ENCODE measurements around the gene ACKR2. TPM values are rescaled to one million over a fixed set of nuclear protein-coding genes. Genes with fewer than 3 reads are reported as not detected.

The ACKR2 gene
- total RNA-seq, 1 donor from 2014 or later = 0.88 TPM

GRCh38 chr3:42855547-42856380 is 46.5 kb downstream of the ACKR2 start:
- DNase-seq (ENCODE audit: low spot score) = no peak
- Mint-ChIP-seq H3K27ac (no peak overlapping the region), H3K4me3 (no peak overlapping the region), H3K36me3 (ENCODE audit: low read depth) (no peaks in the 10 kb centered on the region), H3K9me3 (no peaks in the 10 kb centered on the region), H3K27me3 (ENCODE audit: insufficient read depth) (peaks cover 2% of the 10 kb centered on the region), H3K4me1 (ENCODE audit: low read depth) (no peaks in the 10 kb centered on the region)
- intact Hi-C loops (cut with micrococcal nuclease) = no loop called here

DNA sequence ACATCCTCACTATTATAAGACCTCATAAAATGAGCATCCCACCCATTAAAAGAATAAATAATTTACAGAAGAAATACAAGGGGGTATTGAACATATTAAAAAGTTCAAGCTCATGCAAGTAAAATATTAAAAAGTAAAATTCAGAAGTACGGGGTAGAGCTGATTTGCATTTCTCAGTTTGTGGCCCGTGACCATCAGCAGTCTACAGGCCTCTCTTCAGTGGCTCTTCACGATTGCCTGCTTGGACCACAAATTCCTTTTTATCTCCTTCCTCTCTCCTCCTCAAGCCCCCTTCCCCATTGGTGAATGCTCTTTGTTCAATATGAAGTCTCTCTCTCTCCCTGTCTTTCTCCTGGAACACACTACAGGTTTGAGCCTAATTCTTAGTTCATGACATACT is 47.3 kb downstream of the ACKR2 start:
- H3K27ac Mint-ChIP-seq = no peak overlapping the region
- H3K9me3 Mint-ChIP-seq = no peaks in the 10 kb centered on the region
- no peaks in the 10 kb centered on the region for H3K4me1 Mint-ChIP-seq (ENCODE audit: low read depth)
- H3K4me3 Mint-ChIP-seq = no peak overlapping the region
- no peaks in the 10 kb centered on the region for H3K36me3 Mint-ChIP-seq (ENCODE audit: low read depth)
- DNase-seq (ENCODE audit: low spot score) = no peak
- intact Hi-C loops (cut with micrococcal nuclease) = no loop called here
- peaks cover 2% of the 10 kb centered on the region for H3K27me3 Mint-ChIP-seq (ENCODE audit: insufficient read depth)

DNA sequence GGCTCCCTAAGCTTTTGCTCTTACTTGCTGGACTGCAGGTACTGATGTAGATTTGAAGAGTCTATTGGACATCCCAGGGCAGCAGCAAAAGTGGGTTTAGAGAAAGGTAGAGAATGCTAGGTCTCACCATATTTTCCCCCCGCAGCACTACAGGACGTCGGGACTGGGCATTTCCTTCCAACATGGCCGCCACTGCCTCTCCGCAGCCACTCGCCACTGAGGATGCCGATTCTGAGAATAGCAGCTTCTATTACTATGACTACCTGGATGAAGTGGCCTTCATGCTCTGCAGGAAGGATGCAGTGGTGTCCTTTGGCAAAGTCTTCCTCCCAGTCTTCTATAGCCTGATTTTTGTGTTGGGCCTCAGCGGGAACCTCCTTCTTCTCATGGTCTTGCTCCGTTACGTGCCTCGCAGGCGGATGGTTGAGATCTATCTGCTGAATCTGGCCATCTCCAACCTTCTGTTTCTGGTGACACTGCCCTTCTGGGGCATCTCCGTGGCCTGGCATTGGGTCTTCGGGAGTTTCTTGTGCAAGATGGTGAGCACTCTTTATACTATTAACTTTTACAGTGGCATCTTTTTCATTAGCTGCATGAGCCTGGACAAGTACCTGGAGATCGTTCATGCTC is 55.2 kb downstream of the ACKR2 start:
- Mint-ChIP-seq H3K36me3 (ENCODE audit: low read depth) (no peaks in the 10 kb centered on the region), H3K4me3 (no peak overlapping the region), H3K4me1 (ENCODE audit: low read depth) (no peaks in the 10 kb centered on the region), H3K27me3 (ENCODE audit: insufficient read depth) (peaks cover 6% of the 10 kb centered on the region), H3K27ac (no peak overlapping the region), H3K9me3 (no peaks in the 10 kb centered on the region)
- intact Hi-C loops (cut with micrococcal nuclease) = no loop called here
- DNase-seq (ENCODE audit: low spot score) = no peak

DNA sequence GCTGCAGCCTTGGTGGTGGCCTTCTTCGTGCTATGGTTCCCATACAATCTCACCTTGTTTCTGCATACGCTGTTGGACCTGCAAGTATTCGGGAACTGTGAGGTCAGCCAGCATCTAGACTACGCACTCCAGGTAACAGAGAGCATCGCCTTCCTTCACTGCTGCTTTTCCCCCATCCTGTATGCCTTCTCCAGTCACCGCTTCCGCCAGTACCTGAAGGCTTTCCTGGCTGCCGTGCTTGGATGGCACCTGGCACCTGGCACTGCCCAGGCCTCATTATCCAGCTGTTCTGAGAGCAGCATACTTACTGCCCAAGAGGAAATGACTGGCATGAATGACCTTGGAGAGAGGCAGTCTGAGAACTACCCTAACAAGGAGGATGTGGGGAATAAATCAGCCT is 56.0 kb downstream of the ACKR2 start:
- intact Hi-C loops (cut with micrococcal nuclease) = no loop called here
- Mint-ChIP-seq H3K27ac (no peak overlapping the region), H3K9me3 (no peaks in the 10 kb centered on the region), H3K36me3 (ENCODE audit: low read depth) (no peaks in the 10 kb centered on the region), H3K4me1 (ENCODE audit: low read depth) (no peaks in the 10 kb centered on the region), H3K4me3 (no peak overlapping the region), H3K27me3 (ENCODE audit: insufficient read depth) (peaks cover 6% of the 10 kb centered on the region)
- no peak for DNase-seq (ENCODE audit: low spot score)

- Mint-ChIP-seq H3K36me3 (ENCODE audit: low read depth) (no peaks in the 10 kb centered on the region), H3K4me1 (ENCODE audit: low read depth) (no peaks in the 10 kb centered on the region), H3K4me3 (no peak overlapping the region), H3K9me3 (no peaks in the 10 kb centered on the region), H3K27ac (no peak overlapping the region), H3K27me3 (ENCODE audit: insufficient read depth) (peaks cover 4% of the 10 kb centered on the region)
- no peak for DNase-seq (ENCODE audit: low spot score)
- intact Hi-C loops (cut with micrococcal nuclease) = no loop called here
Observed at GRCh38 chr3:42867138-42867537, 57.9 kb downstream of the ACKR2 start.

GRCh38 chr3:42868841-42869240 is 59.6 kb downstream of the ACKR2 start:
- Mint-ChIP-seq H3K27ac (no peak overlapping the region), H3K9me3 (no peaks in the 10 kb centered on the region), H3K4me1 (ENCODE audit: low read depth) (no peaks in the 10 kb centered on the region), H3K27me3 (ENCODE audit: insufficient read depth) (peaks cover 7% of the 10 kb centered on the region), H3K4me3 (no peak overlapping the region), H3K36me3 (ENCODE audit: low read depth) (no peaks in the 10 kb centered on the region)
- DNase-seq (ENCODE audit: low spot score) = no peak
- intact Hi-C loops (cut with micrococcal nuclease) = no loop called here

GRCh38 chr3:42871592-42872196 is 62.4 kb downstream of the ACKR2 start:
- intact Hi-C loops (cut with micrococcal nuclease) = no loop called here
- no peak for DNase-seq (ENCODE audit: low spot score)
- Mint-ChIP-seq H3K4me3 (no peak overlapping the region), H3K27me3 (ENCODE audit: insufficient read depth) (peaks cover 7% of the 10 kb centered on the region), H3K27ac (no peak overlapping the region), H3K4me1 (ENCODE audit: low read depth) (no peaks in the 10 kb centered on the region), H3K36me3 (ENCODE audit: low read depth) (no peaks in the 10 kb centered on the region), H3K9me3 (no peaks in the 10 kb centered on the region)

GRCh38 chr3:42872718-42873117 is 63.5 kb downstream of the ACKR2 start:
- Mint-ChIP-seq H3K9me3 (no peaks in the 10 kb centered on the region), H3K27me3 (ENCODE audit: insufficient read depth) (peaks cover 7% of the 10 kb centered on the region), H3K4me1 (ENCODE audit: low read depth) (no peaks in the 10 kb centered on the region), H3K36me3 (ENCODE audit: low read depth) (no peaks in the 10 kb centered on the region), H3K27ac (peak overlapping the region; percentile 4), H3K4me3 (no peak overlapping the region)
- intact Hi-C loops (cut with micrococcal nuclease) = no loop called here
- no peak for DNase-seq (ENCODE audit: low spot score)

DNA sequence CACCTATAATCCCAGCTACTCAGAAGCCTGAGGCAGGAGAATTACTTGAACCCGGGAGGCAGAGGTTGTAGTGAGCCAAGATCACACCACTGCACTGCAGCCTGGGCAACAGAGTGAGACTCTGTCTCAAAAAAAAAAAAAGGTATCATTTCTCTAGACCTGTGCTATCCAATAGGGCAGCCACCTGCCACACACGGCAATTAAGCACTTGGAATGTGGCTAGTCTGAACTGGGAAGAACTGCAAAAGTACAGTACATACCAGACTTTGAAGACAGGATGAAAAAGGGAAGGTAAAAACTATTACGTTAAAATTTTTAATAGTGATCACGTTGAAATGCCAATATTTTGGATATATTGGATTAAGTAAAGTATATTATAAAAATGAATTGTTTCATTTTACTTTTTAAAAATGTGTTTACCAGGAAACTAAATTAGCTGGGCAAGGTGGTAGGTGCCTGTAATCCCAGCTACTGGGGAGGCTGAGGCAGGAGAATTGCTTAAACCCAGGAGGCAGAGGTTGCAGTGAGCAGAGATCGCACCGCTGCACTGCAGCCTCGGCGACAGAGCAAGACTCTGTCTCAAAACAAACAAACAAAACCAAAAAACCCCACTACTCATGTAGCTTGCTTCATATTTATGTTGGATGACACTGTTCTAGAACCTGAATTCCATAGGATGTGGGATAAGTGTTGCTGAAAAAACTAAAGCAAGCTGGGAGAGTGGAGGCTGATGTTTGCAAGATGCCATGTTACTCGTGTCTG is 64.2 kb downstream of the ACKR2 start:
- intact Hi-C loops (cut with micrococcal nuclease) = no loop called here
- Mint-ChIP-seq H3K27me3 (ENCODE audit: insufficient read depth) (peaks cover 9% of the 10 kb centered on the region), H3K27ac (no peak overlapping the region), H3K36me3 (ENCODE audit: low read depth) (no peaks in the 10 kb centered on the region), H3K9me3 (no peaks in the 10 kb centered on the region), H3K4me3 (no peak overlapping the region), H3K4me1 (ENCODE audit: low read depth) (no peaks in the 10 kb centered on the region)
- no peak for DNase-seq (ENCODE audit: low spot score)

GRCh38 chr3:42874749-42875148 is 65.5 kb downstream of the ACKR2 start:
- intact Hi-C loops (cut with micrococcal nuclease) = no loop called here
- Mint-ChIP-seq H3K4me1 (ENCODE audit: low read depth) (no peaks in the 10 kb centered on the region), H3K9me3 (no peaks in the 10 kb centered on the region), H3K27ac (no peak overlapping the region), H3K36me3 (ENCODE audit: low read depth) (no peaks in the 10 kb centered on the region), H3K27me3 (ENCODE audit: insufficient read depth) (peaks cover 9% of the 10 kb centered on the region), H3K4me3 (no peak overlapping the region)
- DNase-seq (ENCODE audit: low spot score) = no peak

DNA sequence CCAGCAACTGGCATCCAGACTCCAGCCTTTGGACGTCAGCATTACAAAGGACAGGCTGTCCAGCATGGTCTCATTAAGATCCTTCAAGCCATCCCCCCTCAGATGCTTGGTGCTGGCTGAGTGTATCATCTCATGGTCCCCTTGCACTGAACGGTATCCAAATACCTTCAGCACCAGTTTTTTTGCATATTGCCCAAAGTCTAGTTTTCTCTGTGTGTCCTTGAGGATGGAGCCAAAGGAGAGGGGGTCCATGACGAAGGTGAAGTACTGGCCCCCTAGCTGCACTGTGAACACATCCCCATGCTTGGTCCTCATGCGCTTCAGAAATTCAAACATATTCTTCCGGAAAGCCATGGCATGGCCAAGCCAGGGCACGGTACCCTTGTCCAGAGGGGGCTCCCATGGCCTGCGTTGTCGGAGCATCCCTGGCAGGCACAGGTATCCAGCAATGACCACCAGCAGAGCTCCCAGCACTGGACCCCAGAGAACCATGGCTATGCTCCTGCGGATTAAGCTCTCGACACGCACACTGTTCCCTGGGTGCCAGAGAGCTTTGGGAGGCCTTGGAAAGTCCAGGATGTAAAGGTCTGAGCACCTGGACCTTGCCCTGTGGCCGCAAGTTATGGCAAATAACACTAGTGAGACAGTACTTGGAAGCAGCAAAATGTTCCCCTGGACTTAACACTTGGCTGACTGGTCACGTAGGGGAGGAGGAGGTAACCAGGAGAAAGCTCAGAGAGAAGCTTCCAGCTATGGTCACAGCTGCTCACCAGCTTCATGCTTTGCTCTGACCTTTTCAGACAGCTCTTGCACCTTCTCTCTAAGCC is 66.3 kb downstream of the ACKR2 start, which contains the start of gene CYP8B1:
Gene CYP8B1 (minus strand): TSS at position 555 of the 827 bp plus-strand sequence. CDS start 63 bp downstream, at position 492.
- H3K27ac Mint-ChIP-seq = no peak within 1 kb of the TSS
- no peaks in the 10 kb centered on the region for H3K9me3 Mint-ChIP-seq
- intact Hi-C loops (cut with micrococcal nuclease) = no loop called here
- DNase-seq (ENCODE audit: low spot score) = no peak
- no peaks in the 10 kb centered on the region for H3K36me3 Mint-ChIP-seq (ENCODE audit: low read depth)
- no peak within 1 kb of the TSS for H3K4me3 Mint-ChIP-seq
- peaks cover 9% of the 10 kb centered on the region for H3K27me3 Mint-ChIP-seq (ENCODE audit: insufficient read depth)
- H3K4me1 Mint-ChIP-seq (ENCODE audit: low read depth) = no peaks in the 10 kb centered on the region

DNA sequence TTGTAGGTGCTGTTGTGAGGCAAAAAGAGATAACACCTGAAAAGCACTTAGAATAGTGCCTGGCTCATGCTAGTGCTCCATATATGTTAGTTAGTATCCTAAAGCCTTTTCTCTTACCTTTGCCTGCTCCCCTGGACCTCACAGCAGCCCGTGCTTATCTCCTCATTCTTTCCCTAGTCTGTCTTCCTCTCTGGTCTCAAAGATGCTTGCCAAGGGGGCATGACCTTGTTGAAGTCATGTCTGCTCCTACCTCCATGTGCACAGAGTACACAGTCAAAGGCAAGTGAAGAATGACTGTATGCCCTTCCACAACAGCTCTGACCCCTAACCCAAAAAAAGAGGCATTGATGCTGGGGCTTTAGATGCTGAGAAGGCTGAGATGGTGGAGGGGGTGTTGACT is 67.2 kb downstream of the ACKR2 start:
- no peaks in the 10 kb centered on the region for H3K9me3 Mint-ChIP-seq
- intact Hi-C loops (cut with micrococcal nuclease) = no loop called here
- H3K27ac Mint-ChIP-seq = no peak overlapping the region
- no peaks in the 10 kb centered on the region for H3K36me3 Mint-ChIP-seq (ENCODE audit: low read depth)
- DNase-seq (ENCODE audit: low spot score) = no peak
- H3K4me1 Mint-ChIP-seq (ENCODE audit: low read depth) = peaks cover 5% of the 10 kb centered on the region
- H3K4me3 Mint-ChIP-seq = no peak overlapping the region
- H3K27me3 Mint-ChIP-seq (ENCODE audit: insufficient read depth) = peaks cover 9% of the 10 kb centered on the region

Data from activated T-helper 1 cell treated with anti-CD3 and anti-CD28 coated beads, Interleukin-12 subunit alpha, Interleukin-12 subunit beta, Interleukin-2, Interleukin-4 antibody, amounts not matched to agents 30 ng/mL and 10 ng/mL and 1 ng/mL, durations not matched to agents 14 hours and 24 hours and 36 hours (primary cell).